Activated effector memory CD4-positive, alpha-beta T cell treated with Interleukin-2 at 50 U/mL for 16 hours (primary cell): ENCODE results near the gene ZNF883.
"Not testable (repeated sequence)": the region's sequence is repeated elsewhere in the genome, so short reads cannot be mapped to it uniquely, and the experiment has no call there.

Source experiments
- DNase-seq: peaks from one replicate; pipeline ENCODE4 v3.0.0-alpha.2; 2020

Gene ZNF883

DNA sequence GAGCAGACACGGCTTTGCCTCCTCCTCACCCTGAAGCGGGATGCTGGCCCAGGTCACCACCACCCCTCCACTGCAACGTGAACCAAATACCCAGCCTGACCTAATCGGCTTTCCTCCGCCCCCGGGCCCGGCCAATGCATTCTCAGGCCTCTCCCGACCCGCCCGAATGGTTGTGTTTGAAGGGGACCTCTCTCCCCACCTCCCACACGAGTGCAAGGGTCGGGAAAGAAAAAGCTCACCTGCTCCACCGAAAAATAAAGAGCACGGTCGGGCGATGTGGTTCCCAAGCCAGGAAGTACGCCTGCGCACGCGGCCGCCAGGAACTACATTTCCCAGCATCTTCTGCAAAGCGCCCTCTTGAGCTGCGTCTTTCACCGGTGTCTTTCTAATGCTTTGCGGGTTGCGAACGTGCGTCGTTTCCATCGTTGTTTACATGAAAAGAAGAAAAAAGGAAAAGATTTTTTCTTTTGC, at the start of gene ZNF883:
Gene ZNF883, minus strand, starts transcription at position 282 of the 471 bp plus-strand sequence.
- no peak for DNase-seq

DNA sequence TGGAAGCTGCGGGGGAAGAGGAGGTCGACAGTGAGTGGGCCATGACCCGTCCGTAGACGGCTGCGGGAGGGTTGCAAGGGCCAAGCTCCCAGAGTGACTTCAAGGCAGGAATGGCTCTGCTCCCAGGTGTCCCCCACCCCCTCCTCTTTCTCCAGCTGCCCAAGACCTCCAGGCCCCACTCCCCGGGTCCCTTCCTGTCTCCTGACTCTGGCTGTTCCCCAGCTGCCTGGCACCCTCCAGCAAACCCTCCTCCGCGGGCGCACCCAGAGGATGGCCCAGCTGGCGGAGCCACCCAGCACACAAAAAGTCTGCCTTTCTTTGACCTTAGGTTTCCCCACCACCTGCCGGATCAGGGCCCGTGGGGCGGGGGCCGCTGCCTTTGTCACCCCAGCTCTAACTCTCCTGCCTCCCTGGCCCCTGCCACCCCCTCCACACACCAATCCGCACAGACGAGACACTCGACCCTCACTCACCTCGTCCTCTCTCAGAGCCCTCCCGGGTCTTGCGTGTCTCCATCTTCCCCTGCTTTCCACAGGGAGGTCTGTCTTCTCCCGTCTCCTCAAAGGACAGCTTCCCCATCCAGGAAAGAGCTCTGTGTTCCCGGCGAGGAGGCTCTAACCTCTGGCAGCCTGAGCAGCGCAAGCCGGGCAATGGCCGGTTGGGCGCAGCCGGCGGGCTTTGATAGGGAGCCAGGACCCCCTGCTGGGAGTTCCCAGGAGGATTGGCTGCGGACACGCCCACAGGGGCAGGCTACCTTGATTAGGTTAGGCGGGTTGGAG, 49.3 kb upstream of the ZNF883 start:
- not testable (repeated sequence) for DNase-seq

DNA sequence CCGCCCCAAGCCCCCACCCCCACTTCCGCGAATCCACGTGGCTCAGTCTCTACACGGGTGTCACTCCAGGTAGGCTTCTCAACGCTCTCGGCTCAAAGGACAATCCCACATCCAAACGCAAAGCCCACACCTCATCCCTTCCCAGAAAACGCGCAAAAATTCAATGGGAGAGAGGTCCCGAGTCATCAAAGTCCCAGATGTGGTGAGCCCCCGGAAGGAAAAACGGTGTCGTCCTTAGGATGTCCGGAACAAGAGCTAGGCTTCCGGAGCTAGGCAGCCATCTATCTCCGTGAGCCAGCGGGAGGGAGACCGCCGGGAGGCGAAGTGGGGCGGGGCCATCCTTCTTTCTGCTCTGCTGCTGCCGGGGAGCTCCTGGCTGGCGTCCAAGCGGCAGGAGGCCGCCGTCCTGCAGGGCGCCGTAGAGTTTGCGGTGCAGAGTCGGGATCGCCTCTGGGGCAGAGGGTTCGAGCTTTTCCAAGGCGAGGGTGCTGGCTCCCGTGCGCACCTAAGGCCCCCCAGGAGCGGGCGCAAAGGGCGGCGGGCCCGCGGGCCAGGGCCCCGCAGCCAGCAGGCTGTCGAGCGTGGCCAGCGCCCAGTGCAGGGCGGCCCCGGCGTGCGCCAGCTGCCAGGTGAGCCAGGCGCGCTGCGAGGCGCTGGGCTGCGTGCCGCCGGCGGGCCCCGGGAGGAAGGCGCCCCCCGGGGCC, 47.7 kb upstream of the ZNF883 start:
- not testable (repeated sequence) for DNase-seq

DNA sequence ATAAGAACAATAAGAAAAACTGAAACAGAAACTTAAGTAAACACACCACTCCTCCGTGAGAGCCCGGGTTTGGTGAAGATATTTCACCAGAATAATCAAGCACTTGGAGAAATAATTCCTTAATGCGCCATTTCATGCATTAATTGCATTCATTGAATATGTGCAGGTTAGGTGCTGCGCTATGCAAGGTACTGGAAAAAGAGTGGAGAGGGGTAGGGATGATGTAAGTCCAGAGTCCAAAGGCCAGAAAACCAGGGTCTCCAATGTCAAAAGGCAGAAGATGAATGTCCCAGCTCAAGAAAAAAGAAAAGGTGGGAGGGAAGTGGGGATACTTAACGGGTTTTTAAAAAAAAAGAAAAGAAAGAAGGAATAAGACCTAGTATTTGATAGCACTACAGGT, 45.2 kb upstream of the ZNF883 start:
- no peak for DNase-seq

DNA sequence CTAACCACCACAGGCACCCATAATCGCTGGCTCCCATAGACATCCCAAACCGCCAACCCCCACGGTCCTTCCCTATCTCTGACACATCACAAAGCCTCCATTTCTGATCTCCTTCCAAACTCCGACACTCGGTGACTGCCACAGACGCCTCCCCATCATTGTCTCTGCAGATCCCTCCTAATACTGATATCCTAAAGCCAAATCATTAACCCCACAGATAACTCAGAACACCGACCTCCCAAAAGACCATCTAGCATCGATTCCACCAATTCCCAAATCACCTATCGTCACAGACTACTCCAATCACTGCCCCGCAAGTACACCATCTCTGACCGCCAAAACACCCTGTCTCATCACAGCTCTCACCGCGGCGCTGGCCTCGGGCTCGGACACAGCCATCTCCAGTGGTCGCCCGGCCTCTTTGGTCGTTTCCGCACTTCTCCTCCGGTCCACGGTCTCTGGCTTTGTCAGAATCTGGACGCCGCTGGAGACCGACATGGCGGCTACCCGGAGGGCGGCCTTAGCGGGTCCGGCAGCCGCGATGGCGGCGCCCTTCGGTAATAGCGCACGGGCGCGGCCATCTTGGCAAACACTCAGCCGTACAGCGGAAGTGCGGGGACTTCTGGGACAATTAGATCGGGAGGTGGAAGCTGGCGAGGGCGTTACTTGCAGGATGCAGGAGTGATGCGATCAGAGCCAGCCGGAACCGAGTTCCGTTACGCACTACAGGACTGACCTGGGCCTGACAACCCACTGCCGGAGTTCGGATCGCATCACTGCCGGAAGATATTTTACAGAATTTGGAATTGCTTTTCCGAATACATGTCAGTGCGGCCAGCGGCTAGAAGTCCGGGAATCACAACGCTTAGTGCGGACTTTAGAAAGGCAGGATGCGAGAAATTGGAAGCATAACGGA, 44.5 kb upstream of the ZNF883 start, which contains the start of gene ZFP37:
Gene ZFP37, minus strand, starts transcription at position 534 of the 916 bp plus-strand sequence. Its CDS starts 36 bp downstream, at position 498.
- DNase-seq, result peak; percentile 62

DNA sequence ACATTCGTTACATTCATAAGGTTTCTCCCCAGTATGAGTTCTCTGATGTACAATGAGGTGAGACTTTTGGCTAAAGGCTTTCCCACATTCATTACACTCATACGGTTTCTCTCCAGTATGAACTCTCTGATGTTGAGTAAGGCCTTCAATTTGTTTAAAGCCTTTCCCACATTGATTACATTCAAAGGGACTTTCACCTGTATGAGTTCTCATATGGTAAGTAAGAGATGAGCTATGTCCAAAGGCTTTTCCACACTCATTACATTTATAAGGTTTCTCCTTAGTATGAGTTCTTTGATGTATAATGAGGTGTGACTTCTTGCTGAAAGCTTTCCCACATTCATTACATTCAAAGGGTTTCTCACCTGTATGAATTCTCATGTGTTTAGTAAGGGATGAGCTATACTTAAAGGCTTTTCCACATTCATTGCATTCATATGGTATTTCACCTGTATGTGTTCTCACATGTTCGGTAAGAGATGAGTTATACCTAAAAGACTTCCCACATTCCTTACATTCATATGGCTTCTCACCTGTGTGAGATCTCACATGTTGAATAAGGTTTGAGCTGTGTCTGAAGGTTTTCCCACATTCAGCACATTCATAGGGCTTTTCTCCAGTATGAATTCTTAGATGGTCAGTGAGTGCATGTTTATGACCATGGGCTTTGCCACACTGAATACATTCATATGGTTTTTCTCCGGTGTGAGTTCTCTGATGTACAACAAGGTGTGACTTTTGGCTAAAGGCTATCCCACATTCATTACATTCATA, 31.1 kb upstream of the ZNF883 start:
- DNase-seq, result no peak

DNA sequence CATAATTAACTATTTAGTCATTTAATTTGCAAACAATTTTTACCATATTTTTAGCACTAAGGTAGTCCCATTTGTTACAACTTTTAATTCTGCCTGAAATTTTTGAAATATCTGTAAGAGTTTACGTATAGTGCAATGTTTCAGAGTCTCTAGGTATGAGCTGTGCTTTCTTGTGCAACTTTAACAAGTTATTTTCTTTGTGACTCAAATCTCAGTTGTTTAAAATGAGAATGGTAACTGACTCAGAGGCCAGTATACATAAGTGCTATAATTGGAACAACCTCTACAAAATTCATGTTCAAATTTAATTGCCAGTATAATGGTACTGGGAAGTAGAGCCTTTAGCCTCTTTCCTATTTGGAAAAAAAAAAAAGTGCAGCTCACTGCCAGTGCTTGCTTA, 14.2 kb upstream of the ZNF883 start:
- no peak for DNase-seq

DNA sequence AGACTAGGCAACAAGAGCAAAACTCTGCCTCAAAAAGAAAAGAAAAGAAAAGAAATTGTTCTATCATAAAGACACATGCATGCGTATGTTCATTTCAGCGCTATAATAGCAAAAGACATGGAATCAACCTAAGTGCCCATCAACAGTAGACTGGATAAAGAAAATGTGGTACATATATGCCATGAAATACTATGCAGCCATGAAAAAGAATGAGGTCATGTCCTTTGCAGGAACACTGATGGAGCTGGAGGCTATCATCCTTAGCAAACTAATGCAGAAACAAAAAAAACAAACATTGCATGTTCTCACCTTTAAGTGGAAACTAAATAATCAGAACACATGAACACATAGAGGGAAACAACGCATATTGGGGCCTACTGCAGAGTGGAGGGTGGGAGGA, 6.3 kb upstream of the ZNF883 start:
- no peak for DNase-seq

DNA sequence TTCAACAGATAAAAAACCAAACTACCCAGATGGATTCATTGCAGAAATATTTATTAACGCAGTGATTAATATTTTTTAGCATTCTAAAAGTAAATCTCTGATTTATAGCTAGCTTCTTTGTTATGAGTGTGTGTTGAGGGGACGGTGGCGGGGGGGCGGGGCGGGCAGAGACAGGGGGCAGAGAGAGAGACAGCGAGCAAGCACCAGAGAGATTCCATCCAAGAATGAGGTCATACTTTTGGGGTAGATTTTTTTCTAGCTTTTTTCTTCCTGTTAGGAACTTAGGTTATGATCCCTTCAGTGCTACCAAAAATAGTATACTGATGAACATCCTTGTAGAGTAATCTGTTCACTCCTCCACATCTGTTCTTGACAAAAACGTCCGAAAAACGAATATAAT, 500 bp upstream of the ZNF883 start:
- DNase-seq, result no peak

DNA sequence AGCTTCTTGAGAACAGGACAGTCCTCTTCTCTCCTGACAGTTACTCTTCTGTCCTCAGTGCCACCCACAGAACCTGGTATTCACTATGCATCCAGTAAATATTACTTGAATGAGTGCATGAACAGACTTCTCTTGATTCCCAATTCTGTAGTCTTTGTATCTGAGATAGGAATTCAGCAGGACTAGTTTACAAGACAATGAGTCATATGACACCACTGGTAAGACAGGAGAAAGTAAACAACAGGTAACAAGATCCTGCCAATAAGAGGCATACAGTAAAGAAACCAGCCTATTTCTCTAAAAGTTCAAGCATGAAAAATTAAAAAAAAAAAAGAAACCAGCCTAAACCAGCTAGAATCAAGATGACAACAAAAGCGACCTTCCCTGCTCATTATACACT, 6.2 kb downstream of the ZNF883 start:
- DNase-seq, result no peak

DNA sequence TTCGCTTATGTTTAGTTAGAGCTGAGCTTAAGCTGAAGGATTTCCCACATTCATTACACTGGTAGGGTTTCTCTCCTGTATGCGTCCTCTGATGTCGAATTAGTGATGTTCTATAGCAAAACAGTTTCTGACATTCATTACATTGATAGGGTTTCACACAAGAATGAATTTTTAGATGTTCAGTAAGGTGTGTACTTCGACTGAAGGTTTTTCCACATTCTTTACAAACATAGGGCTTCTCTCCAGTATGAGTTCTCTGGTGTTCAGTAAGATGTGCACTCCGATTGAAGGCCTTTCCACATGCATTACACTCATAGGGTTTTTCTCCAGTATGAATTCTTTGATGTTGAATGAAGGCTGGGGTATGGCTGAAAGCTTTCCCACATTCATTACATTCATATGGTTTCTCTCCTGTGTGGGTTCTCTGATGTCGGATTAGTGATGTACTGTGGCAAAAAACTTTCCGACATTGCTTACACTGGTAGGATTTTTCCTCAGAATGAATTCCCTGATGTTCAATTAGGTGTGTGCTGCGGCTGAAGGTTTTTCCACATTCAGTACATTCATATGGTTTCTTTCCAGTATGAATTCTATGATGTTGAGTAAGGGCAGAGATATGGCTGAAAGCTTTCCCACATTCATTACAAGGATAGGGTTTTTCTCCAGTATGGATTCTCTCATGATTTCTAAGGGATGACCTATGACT, 14.6 kb downstream of the ZNF883 start:
- no peak for DNase-seq

DNA sequence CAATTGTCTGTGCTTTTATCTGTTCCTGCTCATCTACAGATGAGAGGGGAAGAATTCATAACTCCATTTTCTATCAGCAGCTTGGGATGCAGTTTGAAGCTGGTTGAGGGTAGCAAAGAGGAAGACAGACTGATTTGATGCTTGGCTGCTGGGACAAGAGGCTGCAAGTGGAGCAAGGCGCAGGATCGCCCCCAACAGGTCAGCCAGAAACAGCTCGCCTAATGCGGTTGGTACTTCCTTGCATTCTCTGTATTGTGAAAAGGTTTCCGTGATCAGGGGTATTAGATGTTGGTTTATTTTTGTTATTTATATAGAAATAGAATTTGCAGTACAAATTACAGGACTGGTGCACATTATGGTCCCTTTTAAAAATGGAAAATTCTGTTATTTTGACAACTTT, 40.6 kb downstream of the ZNF883 start:
- no peak for DNase-seq

DNA sequence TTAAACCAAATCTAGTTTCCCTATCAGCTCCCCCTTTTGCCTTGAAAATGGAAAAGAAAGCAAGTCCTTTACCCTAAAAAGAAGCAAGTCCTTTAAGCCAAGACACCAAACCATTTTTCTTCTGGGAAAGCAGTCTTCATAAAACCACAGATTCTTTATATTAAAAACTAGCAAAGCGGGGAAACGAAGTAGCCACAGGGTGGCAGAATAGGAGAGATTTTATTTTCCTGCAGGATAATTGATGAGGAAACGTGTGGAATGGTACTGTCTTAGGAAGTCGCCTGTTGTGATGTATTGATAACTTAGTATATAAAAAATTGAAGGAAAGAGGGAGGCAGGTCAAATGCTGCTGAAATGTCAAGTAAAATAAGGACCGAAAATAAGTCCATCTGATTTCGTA, 41.1 kb downstream of the ZNF883 start:
- DNase-seq, result no peak

DNA sequence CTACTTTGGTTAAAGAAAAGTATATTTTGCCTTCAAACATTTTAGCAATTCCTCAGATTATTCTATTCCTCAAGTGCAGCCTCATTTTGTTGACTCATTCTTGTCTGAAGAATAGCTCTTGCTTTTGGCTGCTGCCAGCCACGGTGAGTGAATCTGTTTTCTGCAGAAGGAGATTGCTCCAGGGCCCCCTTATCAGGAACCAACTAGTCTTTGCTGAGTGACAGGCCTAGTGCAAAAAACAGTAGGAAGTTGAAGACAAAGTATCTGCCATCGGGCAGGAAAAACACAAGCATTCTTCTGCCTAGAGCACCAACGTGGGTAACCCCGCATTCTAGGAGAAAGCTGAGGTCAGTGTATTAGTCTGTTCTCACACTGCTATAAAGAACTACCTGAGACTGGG, 42.3 kb downstream of the ZNF883 start:
- no peak for DNase-seq

DNA sequence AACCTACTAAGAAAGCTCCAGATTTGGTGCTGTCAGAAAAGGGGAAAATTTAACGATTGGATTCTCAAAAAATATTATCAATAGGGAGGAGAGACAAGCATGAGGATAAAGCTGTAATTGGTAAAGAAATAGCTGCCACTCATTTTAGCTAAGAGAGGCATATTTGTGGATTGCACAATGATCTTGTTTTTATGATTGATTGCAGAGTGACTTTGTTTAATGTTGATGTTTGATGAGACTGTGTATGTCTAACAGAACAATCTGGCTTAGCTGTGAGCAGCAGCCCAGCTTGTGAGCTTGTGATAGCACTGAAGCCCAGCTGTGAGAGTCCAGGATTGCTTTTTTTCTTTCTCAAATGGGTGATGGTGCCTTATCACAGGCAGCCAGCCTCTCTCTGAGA, 56.4 kb downstream of the ZNF883 start:
- DNase-seq, result no peak

DNA sequence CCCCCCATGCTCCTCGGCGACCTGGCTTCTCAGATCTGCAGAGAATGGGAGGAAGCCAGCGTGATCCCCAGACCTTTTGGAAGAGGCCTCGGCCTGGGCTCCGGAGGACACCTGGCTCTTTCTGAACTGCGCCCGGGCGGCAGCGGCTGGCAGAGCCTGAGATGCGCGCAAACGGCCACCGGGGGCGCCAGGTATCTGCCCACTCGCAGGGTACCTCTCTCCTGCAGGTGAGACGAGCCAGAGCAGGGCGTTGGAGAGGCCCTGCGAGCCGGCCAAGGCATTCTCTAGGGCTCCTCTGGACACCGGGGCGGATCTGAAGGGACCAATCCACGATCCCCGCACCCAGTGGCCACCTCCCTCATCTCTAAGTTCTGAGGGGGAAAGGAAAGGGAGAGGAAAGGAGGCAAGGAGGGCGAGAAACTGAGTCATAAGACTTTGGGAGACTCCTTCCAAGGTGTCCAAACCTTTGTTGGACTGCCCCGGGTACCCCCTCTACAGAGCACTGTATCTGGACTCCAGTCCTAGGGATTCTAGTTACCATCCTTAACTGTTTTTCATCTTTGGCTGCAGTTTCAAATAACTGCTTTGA, 66.3 kb downstream of the ZNF883 start:
- no peak for DNase-seq

DNA sequence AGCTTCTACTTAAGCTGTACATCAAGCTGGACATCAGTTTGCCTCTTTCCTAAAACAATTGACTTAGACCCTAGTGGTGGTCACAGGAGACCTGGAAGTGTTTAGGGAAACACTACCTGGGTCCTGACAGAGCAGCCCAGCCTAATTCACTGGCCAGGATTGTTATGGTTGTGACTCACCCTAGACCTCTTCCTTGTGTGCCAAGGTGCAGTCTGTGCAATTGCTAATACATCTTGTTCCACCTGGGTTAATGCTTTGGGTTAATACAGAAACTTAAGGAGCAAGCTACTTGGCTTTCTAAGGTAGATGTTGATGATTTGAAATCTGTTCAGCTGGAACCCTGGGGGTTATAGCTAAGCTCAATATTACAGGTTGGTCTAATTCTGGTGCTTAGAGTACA, 72.6 kb downstream of the ZNF883 start:
- no peak for DNase-seq

DNA sequence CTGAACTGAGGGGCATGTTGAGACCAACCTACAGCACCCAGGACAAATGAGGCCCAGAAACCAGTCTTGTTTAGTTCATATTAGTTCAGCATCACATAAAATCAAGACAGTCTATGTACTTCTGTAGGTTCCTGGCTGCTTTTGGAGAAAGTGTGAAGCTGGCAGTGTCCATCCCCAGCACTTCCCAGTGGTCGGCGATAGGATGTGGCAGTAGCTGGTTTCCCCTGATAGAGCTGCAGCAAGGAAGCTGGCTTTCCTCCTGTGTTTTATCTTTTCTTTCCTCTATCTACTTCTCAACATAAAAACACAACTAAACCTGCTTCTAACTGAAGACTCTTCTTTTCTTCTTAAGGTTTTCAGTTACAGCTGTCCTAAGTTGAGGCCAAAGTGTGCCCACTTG, 78.3 kb downstream of the ZNF883 start:
- no peak for DNase-seq

DNA sequence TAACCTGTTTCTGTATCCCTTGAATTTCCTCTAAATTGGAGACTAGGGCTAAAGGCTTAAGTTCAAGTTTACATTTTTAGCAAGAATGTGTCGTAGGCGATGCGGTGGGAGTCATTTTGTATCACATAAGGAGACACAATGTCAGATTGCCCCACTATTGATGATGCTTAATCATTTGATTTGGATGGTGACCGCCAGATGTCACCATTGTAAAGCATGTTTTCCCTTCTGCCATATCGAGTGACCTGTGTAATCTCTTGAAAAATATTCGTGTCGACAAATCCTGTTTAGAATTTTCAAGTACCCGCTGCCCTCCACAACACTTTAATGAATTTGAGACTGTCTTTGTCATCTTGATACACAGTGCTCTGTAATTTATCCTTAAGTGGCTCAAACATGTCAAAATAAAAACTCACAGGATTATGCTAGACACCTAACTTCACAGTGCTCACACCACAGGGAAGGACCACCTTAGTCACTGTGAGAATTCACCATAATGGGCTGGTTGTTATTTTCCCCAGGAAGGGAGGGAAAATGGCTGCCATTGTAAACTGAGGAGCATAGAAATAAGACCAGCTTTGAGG, 86.8 kb downstream of the ZNF883 start:
- no peak for DNase-seq

DNA sequence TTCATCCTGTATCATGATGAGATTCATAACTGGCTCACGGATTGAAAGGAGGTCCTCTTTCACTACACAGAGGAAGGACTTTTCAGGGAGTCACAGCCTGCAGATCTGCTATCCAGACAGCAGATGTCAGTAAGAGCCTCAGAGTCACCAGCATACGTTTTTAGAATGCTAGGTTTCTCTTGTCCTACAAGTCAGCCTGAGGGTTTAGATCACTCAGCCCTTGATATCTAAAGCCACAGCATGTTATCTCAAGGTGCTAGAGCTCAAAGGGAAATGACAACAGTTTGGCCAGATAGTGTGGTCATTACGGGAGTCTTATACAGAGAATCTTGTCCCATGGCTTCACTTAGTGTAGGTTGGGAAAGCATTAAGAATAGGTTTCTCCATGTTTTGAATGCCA, 90.4 kb downstream of the ZNF883 start:
- DNase-seq, result no peak

DNA sequence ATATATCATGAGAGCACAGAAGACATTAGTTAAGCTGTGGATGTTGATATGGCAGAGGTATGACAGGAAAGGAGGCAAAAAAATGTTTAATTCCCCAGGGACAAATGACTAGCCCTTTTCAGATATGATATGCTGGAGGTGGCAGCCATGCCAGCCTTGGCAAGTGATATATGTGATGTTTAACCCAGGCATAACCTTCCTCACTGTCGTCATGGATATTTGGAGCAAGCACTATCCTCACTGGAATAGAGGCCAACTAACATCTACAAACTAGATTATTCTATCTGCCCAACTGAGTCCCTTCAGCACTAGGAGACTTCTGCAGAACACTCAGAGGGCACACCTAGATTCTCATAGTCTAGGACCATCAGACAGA, 94.0 kb downstream of the ZNF883 start:
- no peak for DNase-seq
